Uterus (tissue), 2 donors: ENCODE results near the gene SBF2.

Experiments used
- CTCF ChIP-seq, 4 experiments: fragments of 200-600 bp in 2 of 4; fragments of 450-650 bp in 2 of 4; sonication (generic) in 2 of 4; IDR thresholded peaks; one replicate each; pipeline ENCODE4 v1.5.1; 2016 to 2019; ENCODE audit warnings: antibody characterized with exemption in 4 of 4, mild to moderate bottlenecking in 2 of 4, moderate library complexity in 1 of 4
- POLR2A ChIP-seq, 2 donors: fragments of 450-650 bp; IDR thresholded peaks; one replicate each; pipeline ENCODE4 v1.6.1; 2016; ENCODE audit warnings: antibody characterized with exemption in 2 of 2, mild to moderate bottlenecking in 1 of 2, moderate library complexity in 1 of 2

GRCh38 chr11:10282117-10282516 is 11.9 kb downstream of the SBF2 start:
- TF ChIP-seq CTCF (IDR thresholded peaks at IDR 0.05), result no peak
- no peak for TF ChIP-seq POLR2A (IDR thresholded peaks at IDR 0.05)
